ENCODE data around the gene CLIC3.
A peak's percentile ranks its signal among the peaks of the same experiment; 100 is the strongest.

CLIC3 gene

GRCh38 chr9:136969774-136970173 is 26.6 kb downstream of the CLIC3 start:
- no peak overlapping the region for H3K27ac Mint-ChIP-seq
- no peaks in the 10 kb centered on the region for H3K9me3 Mint-ChIP-seq
- peaks cover 11% of the 10 kb centered on the region for H3K4me1 Mint-ChIP-seq (ENCODE audit: low read depth)
- no peaks in the 10 kb centered on the region for H3K36me3 Mint-ChIP-seq (ENCODE audit: low read depth)
- peaks cover 5% of the 10 kb centered on the region for H3K27me3 Mint-ChIP-seq (ENCODE audit: low read depth)
- no peak overlapping the region for H3K4me3 Mint-ChIP-seq
- no peak for DNase-seq (ENCODE audit: low spot score)

DNA sequence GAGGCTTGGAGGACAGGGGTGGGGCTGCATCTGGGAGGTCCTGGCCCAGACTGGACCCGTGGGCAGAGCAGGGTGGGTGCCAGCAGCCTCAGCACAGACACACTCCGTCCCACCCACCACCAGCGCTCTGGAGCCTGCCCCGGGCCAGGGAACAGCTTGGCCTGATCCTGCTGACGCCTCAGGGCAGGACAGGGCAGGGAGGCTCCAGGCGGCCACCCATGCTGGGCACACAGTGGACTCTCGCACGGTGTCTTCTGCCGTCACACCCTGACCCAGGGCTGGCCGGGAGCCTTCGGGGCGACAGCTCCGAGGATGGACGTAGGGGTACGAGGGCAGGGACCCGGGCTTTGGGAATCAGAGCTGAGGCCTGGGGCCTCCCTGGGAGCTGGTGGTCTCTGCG is 27.2 kb downstream of the CLIC3 start:
- Mint-ChIP-seq H3K36me3 (ENCODE audit: low read depth) (no peaks in the 10 kb centered on the region), H3K27me3 (ENCODE audit: low read depth) (peaks cover 5% of the 10 kb centered on the region), H3K27ac (no peak overlapping the region)

GRCh38 chr9:136968333-136969127 is 27.8 kb downstream of the CLIC3 start:
- no peak for DNase-seq (ENCODE audit: low spot score)
- Mint-ChIP-seq H3K27ac (no peak overlapping the region), H3K9me3 (no peaks in the 10 kb centered on the region), H3K4me3 (no peak overlapping the region), H3K36me3 (ENCODE audit: low read depth) (no peaks in the 10 kb centered on the region), H3K27me3 (ENCODE audit: low read depth) (peaks cover 5% of the 10 kb centered on the region), H3K4me1 (ENCODE audit: low read depth) (peaks cover 16% of the 10 kb centered on the region)

More for the DNA sequence above, 27.2 kb downstream of the CLIC3 start:
- H3K4me3 Mint-ChIP-seq, result no peak overlapping the region
- no peak for DNase-seq (ENCODE audit: low spot score)
- H3K9me3 Mint-ChIP-seq, result no peaks in the 10 kb centered on the region
- peaks cover 16% of the 10 kb centered on the region for H3K4me1 Mint-ChIP-seq (ENCODE audit: low read depth)

- no peaks in the 10 kb centered on the region for H3K36me3 Mint-ChIP-seq (ENCODE audit: low read depth)
- DNase-seq (ENCODE audit: low spot score), result no peak
These were observed 30.4 kb downstream of the CLIC3 start for GRCh38 chr9:136965771-136966484.

GRCh38 chr9:136964833-136965422 is 31.4 kb downstream of the CLIC3 start:
- peaks cover 5% of the 10 kb centered on the region for H3K27me3 Mint-ChIP-seq (ENCODE audit: low read depth)
- H3K27ac Mint-ChIP-seq, result no peak overlapping the region
- DNase-seq (ENCODE audit: low spot score), result no peak
- no peak overlapping the region for H3K4me3 Mint-ChIP-seq
- no peaks in the 10 kb centered on the region for H3K9me3 Mint-ChIP-seq
- peaks cover 23% of the 10 kb centered on the region for H3K4me1 Mint-ChIP-seq (ENCODE audit: low read depth)
- no peaks in the 10 kb centered on the region for H3K36me3 Mint-ChIP-seq (ENCODE audit: low read depth)

More at GRCh38 chr9:136965771-136966484, 30.4 kb downstream of the CLIC3 start:
- peaks cover 5% of the 10 kb centered on the region for H3K27me3 Mint-ChIP-seq (ENCODE audit: low read depth)
- H3K4me1 Mint-ChIP-seq (ENCODE audit: low read depth), result peaks cover 21% of the 10 kb centered on the region
- peak overlapping the region; percentile 91 for H3K27ac Mint-ChIP-seq
- no peaks in the 10 kb centered on the region for H3K9me3 Mint-ChIP-seq
- peak overlapping the region; percentile 83 for H3K4me3 Mint-ChIP-seq

DNA sequence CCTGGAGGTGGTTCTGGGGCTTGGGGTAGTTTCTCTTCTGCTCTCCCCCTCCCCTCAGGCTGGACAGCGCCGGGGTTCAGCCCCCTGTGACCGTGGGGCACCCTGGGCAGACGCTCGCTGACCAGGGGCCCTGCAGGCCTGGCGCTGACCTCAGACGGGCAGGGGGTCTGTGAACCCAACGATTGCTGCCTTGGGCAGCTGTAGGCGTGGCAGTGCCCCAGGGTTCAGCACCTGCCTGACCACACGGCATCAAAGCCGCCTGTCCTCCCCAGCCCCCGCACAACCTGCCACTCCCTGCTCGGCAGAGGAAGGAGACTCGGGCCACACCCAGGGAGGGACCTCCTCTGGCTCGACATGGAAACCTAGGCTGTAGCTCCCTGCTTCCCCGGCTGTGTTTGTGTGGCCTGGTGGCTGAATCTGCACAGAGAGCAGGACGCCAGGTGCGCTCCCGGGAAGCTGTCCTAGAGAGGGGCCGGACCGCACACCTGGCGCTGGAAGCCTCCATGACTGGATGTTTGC is 32.1 kb downstream of the CLIC3 start:
- Mint-ChIP-seq H3K9me3 (no peaks in the 10 kb centered on the region), H3K4me1 (ENCODE audit: low read depth) (peaks cover 23% of the 10 kb centered on the region), H3K36me3 (ENCODE audit: low read depth) (no peaks in the 10 kb centered on the region), H3K27me3 (ENCODE audit: low read depth) (peaks cover 5% of the 10 kb centered on the region), H3K4me3 (no peak overlapping the region), H3K27ac (peak overlapping the region; percentile 15)
- DNase-seq (ENCODE audit: low spot score), result no peak

DNA sequence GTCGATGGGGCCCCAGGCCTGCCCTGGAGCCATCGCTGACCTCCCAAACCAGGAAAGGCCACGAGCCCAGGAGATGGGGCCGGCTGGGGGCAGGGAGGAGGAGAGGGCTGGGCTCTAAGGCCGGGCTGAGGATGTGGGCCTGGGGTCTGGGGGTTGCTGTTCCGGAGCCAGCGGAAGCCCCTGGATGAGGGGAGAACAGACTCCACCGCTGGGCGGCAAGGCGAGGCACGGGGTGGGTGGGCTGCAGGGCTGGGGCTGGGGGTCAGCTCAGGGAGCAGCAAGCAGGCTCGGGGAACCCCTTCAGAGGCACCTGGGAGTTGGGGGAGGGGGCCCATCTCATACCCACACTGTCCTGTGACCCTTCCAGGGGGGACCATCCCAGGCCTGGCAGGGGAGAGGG is 32.6 kb downstream of the CLIC3 start:
- Mint-ChIP-seq H3K27ac (no peak overlapping the region), H3K9me3 (no peaks in the 10 kb centered on the region), H3K36me3 (ENCODE audit: low read depth) (no peaks in the 10 kb centered on the region), H3K4me1 (ENCODE audit: low read depth) (peaks cover 23% of the 10 kb centered on the region), H3K4me3 (no peak overlapping the region), H3K27me3 (ENCODE audit: low read depth) (peaks cover 5% of the 10 kb centered on the region)
- no peak for DNase-seq (ENCODE audit: low spot score)

DNA sequence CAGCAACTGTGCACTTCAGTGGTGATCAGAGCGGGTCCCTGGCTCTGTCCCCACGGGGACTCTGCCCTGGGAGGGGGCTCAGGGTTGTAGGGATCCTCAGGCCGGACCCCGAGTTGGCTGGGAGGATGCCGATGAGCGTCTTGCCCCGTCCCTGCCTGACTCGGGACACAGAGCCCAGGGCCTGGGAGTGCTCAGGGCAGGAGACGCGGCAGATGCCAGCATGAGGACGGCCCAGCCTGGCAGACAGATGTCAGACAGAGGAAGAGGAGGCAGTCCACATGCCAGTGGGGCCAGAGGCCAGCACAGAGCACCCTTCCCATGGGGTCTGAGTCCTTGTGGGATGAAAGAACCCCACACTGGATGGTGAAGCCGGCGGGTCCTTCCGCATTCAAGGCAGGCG is 33.0 kb downstream of the CLIC3 start:
- Mint-ChIP-seq H3K27ac (peak overlapping the region; percentile 27), H3K9me3 (no peaks in the 10 kb centered on the region), H3K36me3 (ENCODE audit: low read depth) (no peaks in the 10 kb centered on the region), H3K4me1 (ENCODE audit: low read depth) (peaks cover 23% of the 10 kb centered on the region), H3K4me3 (no peak overlapping the region), H3K27me3 (ENCODE audit: low read depth) (peaks cover 5% of the 10 kb centered on the region)
- no peak for DNase-seq (ENCODE audit: low spot score)

GRCh38 chr9:136962701-136963248 is 33.6 kb downstream of the CLIC3 start:
- Mint-ChIP-seq H3K27ac (peak overlapping the region; percentile 27), H3K4me1 (ENCODE audit: low read depth) (peaks cover 23% of the 10 kb centered on the region), H3K36me3 (ENCODE audit: low read depth) (no peaks in the 10 kb centered on the region), H3K9me3 (no peaks in the 10 kb centered on the region), H3K4me3 (no peak overlapping the region), H3K27me3 (ENCODE audit: low read depth) (peaks cover 5% of the 10 kb centered on the region)
- no peak for DNase-seq (ENCODE audit: low spot score)

- Mint-ChIP-seq H3K27ac (no peak overlapping the region), H3K36me3 (ENCODE audit: low read depth) (no peaks in the 10 kb centered on the region), H3K4me3 (no peak overlapping the region), H3K9me3 (no peaks in the 10 kb centered on the region), H3K27me3 (ENCODE audit: low read depth) (peaks cover 5% of the 10 kb centered on the region), H3K4me1 (ENCODE audit: low read depth) (peaks cover 23% of the 10 kb centered on the region)
- DNase-seq (ENCODE audit: low spot score), result no peak
These were observed 34.2 kb downstream of the CLIC3 start for GRCh38 chr9:136962163-136962562.

DNA sequence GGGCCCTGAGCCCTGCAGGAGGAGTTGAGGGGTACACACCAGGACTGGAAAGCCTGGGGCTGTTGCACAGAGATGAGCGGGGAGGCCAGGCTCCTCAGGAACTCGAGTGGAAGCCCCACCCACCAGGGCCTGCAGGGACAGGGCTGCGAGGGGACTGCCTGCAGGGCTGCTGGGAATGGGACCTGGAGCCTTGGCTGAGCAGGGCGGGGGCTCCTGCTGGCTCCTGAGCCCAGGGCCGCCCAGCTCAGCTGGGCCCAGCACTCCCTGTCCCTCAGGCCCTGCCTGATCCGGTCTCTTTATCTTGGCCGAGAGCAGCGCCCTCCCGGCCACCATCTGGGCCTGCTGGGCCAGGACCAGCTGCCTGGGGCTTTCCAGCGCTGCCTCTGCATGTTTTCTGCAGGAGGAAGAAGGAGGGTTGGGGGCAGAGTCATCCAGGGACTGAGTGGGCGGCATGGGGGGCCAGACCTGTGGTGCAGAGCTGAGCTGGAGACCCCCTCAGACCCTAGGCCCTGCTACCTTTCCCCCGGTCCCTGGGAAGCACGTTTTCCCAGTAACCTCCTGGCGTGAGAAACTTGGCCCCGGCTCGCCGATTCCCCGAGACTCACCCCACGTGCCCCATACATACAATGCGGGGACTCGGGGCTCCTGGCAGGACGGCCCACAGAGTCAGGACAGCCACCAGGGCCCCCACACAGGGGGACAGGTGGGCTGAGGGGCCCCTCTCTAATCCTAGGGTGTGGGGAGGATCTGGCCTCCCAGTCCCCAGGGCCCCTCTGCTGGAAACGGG is 34.9 kb downstream of the CLIC3 start:
- Mint-ChIP-seq H3K4me1 (ENCODE audit: low read depth) (peaks cover 23% of the 10 kb centered on the region), H3K9me3 (peaks cover 4% of the 10 kb centered on the region), H3K27me3 (ENCODE audit: low read depth) (peaks cover 5% of the 10 kb centered on the region), H3K4me3 (no peak overlapping the region), H3K36me3 (ENCODE audit: low read depth) (no peaks in the 10 kb centered on the region), H3K27ac (no peak overlapping the region)
- DNase-seq (ENCODE audit: low spot score), result no peak

DNA sequence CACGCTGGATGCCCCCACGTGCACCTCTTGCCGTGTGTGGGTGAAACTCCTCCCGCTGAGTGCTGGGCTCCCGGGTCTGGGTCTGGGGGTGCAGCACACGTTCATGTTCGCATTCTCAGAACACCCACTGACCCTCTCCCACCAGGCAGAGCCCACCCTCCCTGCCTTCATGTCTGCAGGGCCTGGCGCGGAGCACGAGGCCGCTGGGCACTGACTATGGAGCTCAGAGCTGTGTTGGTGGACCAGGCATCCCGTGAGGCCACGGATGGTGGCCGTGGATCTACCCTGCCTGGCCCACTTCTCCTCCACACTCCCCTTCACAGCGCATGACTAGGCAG is 35.5 kb downstream of the CLIC3 start:
- H3K9me3 Mint-ChIP-seq, result peaks cover 9% of the 10 kb centered on the region
- H3K27me3 Mint-ChIP-seq (ENCODE audit: low read depth), result peaks cover 3% of the 10 kb centered on the region
- DNase-seq (ENCODE audit: low spot score), result no peak
- no peak overlapping the region for H3K4me3 Mint-ChIP-seq
- H3K27ac Mint-ChIP-seq, result no peak overlapping the region
- peaks cover 18% of the 10 kb centered on the region for H3K4me1 Mint-ChIP-seq (ENCODE audit: low read depth)
- no peaks in the 10 kb centered on the region for H3K36me3 Mint-ChIP-seq (ENCODE audit: low read depth)

- Mint-ChIP-seq H3K27me3 (ENCODE audit: low read depth) (no peaks in the 10 kb centered on the region), H3K36me3 (ENCODE audit: low read depth) (no peaks in the 10 kb centered on the region), H3K27ac (peak overlapping the region; percentile 84), H3K4me1 (ENCODE audit: low read depth) (peaks cover 14% of the 10 kb centered on the region), H3K4me3 (peak overlapping the region; percentile 59), H3K9me3 (peaks cover 9% of the 10 kb centered on the region)
- DNase-seq (ENCODE audit: low spot score), result no peak
These were observed 36.0 kb downstream of the CLIC3 start for GRCh38 chr9:136960212-136960937.
